ENCODE data around the gene MME.
A peak's percentile ranks its signal among the peaks of the same experiment; 100 is the strongest.
"Not testable (repeated sequence)": the region's sequence is repeated elsewhere in the genome, so short reads cannot be mapped to it uniquely, and the experiment has no call there.

MME gene

DNA sequence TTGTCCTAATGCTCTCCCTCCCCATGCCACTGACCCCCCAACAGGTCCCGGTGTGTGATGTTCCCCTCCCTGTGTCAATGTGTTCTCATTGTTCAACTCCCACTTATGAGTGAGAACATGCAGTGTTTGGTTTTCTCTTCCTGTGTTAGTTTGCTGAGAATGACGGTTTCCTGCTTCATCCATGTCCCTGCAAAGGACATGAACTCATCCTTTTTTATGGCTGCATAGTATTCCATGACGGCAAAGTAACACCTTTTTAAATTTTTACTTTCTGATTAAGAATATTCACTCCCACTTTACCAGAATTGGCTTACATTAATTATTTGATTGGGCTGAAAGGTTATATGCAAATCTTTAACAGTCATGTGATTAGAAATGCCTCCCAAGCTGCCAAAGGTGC lies 135.9 kb downstream of the MME start:
- not testable (repeated sequence) for H2AK5ac ChIP-seq (ENCODE audit: low read length, severe bottlenecking); H3K9ac ChIP-seq (ENCODE audit: low read length)

DNA sequence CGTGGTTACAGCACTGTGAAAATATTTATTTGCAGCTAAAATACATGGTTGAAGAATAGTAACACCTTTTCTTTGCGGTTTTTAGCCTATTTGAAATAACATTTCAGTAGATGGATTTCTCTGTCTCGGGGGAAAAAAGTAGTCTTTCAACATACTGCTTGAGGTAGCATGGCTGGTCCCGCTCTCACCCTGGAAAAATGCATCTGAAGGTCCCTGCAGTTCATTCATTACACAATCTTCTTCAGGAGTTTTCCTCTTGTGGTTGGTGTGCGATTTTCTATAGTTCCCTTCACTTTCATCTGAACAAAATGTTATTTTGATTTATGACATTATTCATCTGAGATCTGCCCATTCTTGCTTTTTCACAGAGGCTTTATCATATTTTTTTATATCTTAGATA lies 137.5 kb downstream of the MME start:
- no peak overlapping the region for H3K18ac ChIP-seq (ENCODE audit: low read depth in 1 of 2, low read length in 2 of 2)
- peak; percentile 32 for DNase-seq
- no peak overlapping the region for H4K8ac ChIP-seq (ENCODE audit: low read length)
- no peaks in the 10 kb centered on the region for H3K36me3 ChIP-seq (ENCODE audit: control insufficient read depth in 1 of 2, insufficient read depth in 2 of 2, low read depth in 1 of 2, low read length in 2 of 2)
- H2BK15ac ChIP-seq (ENCODE audit: low read depth, poor library complexity, severe bottlenecking): no peak overlapping the region
- H2BK120ac ChIP-seq (ENCODE audit: low read depth, low read length): no peak overlapping the region
- H3K9ac ChIP-seq (ENCODE audit: low read length): no peak overlapping the region
- no peak overlapping the region for H2BK12ac ChIP-seq (ENCODE audit: low read length in 2 of 2)
- peaks cover 3% of the 10 kb centered on the region for H3K9me3 ChIP-seq (ENCODE audit: control insufficient read depth, low read length)
- no peak overlapping the region for H3K4me2 ChIP-seq (ENCODE audit: low read length, poor library complexity, severe bottlenecking)
- WGBS: 80% methylated on average over 3 of the region's 5 CpGs
- no peak overlapping the region for H2AFZ ChIP-seq (ENCODE audit: low read depth, low read length)
- no peak overlapping the region for H3K23ac ChIP-seq (ENCODE audit: low read length in 2 of 2)
- no peak overlapping the region for H3K4ac ChIP-seq (ENCODE audit: low read depth in 1 of 2, low read length in 2 of 2)
- H3K4me1 ChIP-seq (ENCODE audit: control insufficient read depth, insufficient read depth, low read depth, low read length): no peaks in the 10 kb centered on the region
- no peaks in the 10 kb centered on the region for H3K27me3 ChIP-seq (ENCODE audit: control insufficient read depth in 1 of 2, insufficient read depth in 1 of 2, low read length in 2 of 2)
- no peak overlapping the region for H2BK5ac ChIP-seq (ENCODE audit: low read depth, low read length, poor library complexity, severe bottlenecking)
- no peak overlapping the region for H2AK5ac ChIP-seq (ENCODE audit: low read length, severe bottlenecking)
- no peak overlapping the region for H4K91ac ChIP-seq (ENCODE audit: low read length)
- no peak overlapping the region for H3K27ac ChIP-seq (ENCODE audit: low read length, poor library complexity, severe bottlenecking)
- no peaks in the 10 kb centered on the region for H3K79me1 ChIP-seq (replicated peaks; ENCODE audit: low read length, poor library complexity, severe bottlenecking)
- H3K4me3 ChIP-seq (ENCODE audit: insufficient read depth in 1 of 2, low read depth in 1 of 2, low read length in 2 of 2): no peak overlapping the region
- no peak overlapping the region for H3K14ac ChIP-seq (ENCODE audit: low read length in 2 of 2)

More for the DNA sequence above, 135.9 kb downstream of the MME start:
- not testable (repeated sequence) for H3K36me3 ChIP-seq (ENCODE audit: control insufficient read depth in 1 of 2, insufficient read depth in 2 of 2, low read depth in 1 of 2, low read length in 2 of 2); H2BK12ac ChIP-seq (ENCODE audit: low read length in 2 of 2); H3K4me2 ChIP-seq (ENCODE audit: low read length, poor library complexity, severe bottlenecking); H3K27me3 ChIP-seq (ENCODE audit: control insufficient read depth in 1 of 2, insufficient read depth in 1 of 2, low read length in 2 of 2); H2BK120ac ChIP-seq (ENCODE audit: low read depth, low read length); H2BK5ac ChIP-seq (ENCODE audit: low read depth, low read length, poor library complexity, severe bottlenecking); H2BK15ac ChIP-seq (ENCODE audit: low read depth, poor library complexity, severe bottlenecking); H4K8ac ChIP-seq (ENCODE audit: low read length); H3K79me1 ChIP-seq (replicated peaks; ENCODE audit: low read length, poor library complexity, severe bottlenecking); H3K4me1 ChIP-seq (ENCODE audit: control insufficient read depth, insufficient read depth, low read depth, low read length); H4K91ac ChIP-seq (ENCODE audit: low read length); H3K27ac ChIP-seq (ENCODE audit: low read length, poor library complexity, severe bottlenecking); H3K4me3 ChIP-seq (ENCODE audit: insufficient read depth in 1 of 2, low read depth in 1 of 2, low read length in 2 of 2); H3K23ac ChIP-seq (ENCODE audit: low read length in 2 of 2); H3K4ac ChIP-seq (ENCODE audit: low read depth in 1 of 2, low read length in 2 of 2); H3K18ac ChIP-seq (ENCODE audit: low read depth in 1 of 2, low read length in 2 of 2); DNase-seq; H2AFZ ChIP-seq (ENCODE audit: low read depth, low read length); H3K9me3 ChIP-seq (ENCODE audit: control insufficient read depth, low read length); H3K14ac ChIP-seq (ENCODE audit: low read length in 2 of 2)
- 75% methylated on average over 3 of the region's 3 CpGs for WGBS

DNA sequence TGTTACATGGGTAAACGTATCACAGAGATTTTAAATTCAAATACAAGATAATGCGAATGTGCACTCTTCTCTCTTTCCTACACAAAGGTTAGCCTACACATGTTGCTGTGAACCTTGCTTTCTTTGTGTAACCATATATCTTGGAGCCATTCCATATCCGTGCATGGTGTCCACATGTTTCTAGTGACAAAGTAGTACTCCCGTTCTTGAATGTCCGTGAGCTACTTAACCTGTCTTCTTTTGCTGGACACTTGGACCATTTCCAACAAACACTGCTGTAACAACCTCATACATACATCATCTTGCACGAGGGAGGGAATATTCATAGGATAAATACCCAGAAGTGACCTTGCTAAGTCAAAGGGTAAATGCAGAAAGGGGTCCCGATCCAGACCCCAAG lies 138.3 kb downstream of the MME start:
- no peak overlapping the region for H3K4me3 ChIP-seq (ENCODE audit: insufficient read depth in 1 of 2, low read depth in 1 of 2, low read length in 2 of 2)
- no peak for DNase-seq
- 95% methylated on average over 7 of the region's 7 CpGs for WGBS
- no peak overlapping the region for H2BK120ac ChIP-seq (ENCODE audit: low read depth, low read length)
- H3K14ac ChIP-seq (ENCODE audit: low read length in 2 of 2): no peak overlapping the region
- no peak overlapping the region for H3K4ac ChIP-seq (ENCODE audit: low read depth in 1 of 2, low read length in 2 of 2)
- no peak overlapping the region for H2BK5ac ChIP-seq (ENCODE audit: low read depth, low read length, poor library complexity, severe bottlenecking)
- peaks cover 3% of the 10 kb centered on the region for H3K9me3 ChIP-seq (ENCODE audit: control insufficient read depth, low read length)
- H3K79me1 ChIP-seq (replicated peaks; ENCODE audit: low read length, poor library complexity, severe bottlenecking): no peaks in the 10 kb centered on the region
- H3K18ac ChIP-seq (ENCODE audit: low read depth in 1 of 2, low read length in 2 of 2): no peak overlapping the region
- no peak overlapping the region for H2BK15ac ChIP-seq (ENCODE audit: low read depth, poor library complexity, severe bottlenecking)
- H3K36me3 ChIP-seq (ENCODE audit: control insufficient read depth in 1 of 2, insufficient read depth in 2 of 2, low read depth in 1 of 2, low read length in 2 of 2): no peaks in the 10 kb centered on the region
- H3K27me3 ChIP-seq (ENCODE audit: control insufficient read depth in 1 of 2, insufficient read depth in 1 of 2, low read length in 2 of 2): no peaks in the 10 kb centered on the region
- H2AK5ac ChIP-seq (ENCODE audit: low read length, severe bottlenecking): no peak overlapping the region
- no peak overlapping the region for H3K4me2 ChIP-seq (ENCODE audit: low read length, poor library complexity, severe bottlenecking)
- H2BK12ac ChIP-seq (ENCODE audit: low read length in 2 of 2): no peak overlapping the region
- H2AFZ ChIP-seq (ENCODE audit: low read depth, low read length): no peak overlapping the region
- no peak overlapping the region for H3K9ac ChIP-seq (ENCODE audit: low read length)
- no peak overlapping the region for H4K91ac ChIP-seq (ENCODE audit: low read length)
- no peaks in the 10 kb centered on the region for H3K4me1 ChIP-seq (ENCODE audit: control insufficient read depth, insufficient read depth, low read depth, low read length)
- no peak overlapping the region for H3K27ac ChIP-seq (ENCODE audit: low read length, poor library complexity, severe bottlenecking)
- H4K8ac ChIP-seq (ENCODE audit: low read length): no peak overlapping the region
- no peak overlapping the region for H3K23ac ChIP-seq (ENCODE audit: low read length in 2 of 2)

DNA sequence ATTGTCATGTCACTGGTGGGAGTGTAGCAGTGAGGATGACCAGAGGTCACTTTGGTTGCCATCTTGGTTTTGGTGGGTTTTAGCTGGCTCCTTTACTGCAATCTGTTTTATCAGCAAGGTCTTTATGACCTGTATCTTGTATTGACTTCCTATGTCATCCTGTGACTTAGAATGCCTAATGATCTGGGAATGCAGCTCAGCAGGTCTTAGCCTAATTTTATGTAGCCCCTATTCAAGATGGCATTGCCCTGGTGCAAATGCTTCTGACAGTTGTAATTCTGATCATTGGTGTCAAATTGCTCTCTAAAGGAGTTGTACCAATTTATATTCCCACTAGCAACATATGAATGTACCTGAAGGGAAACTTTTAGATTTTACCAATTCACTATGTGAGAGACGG lies 139.0 kb downstream of the MME start:
- no peak overlapping the region for H3K27ac ChIP-seq (ENCODE audit: low read length, poor library complexity, severe bottlenecking)
- H3K36me3 ChIP-seq (ENCODE audit: control insufficient read depth in 1 of 2, insufficient read depth in 2 of 2, low read depth in 1 of 2, low read length in 2 of 2): no peaks in the 10 kb centered on the region
- H2AK5ac ChIP-seq (ENCODE audit: low read length, severe bottlenecking): no peak overlapping the region
- no peak overlapping the region for H3K4ac ChIP-seq (ENCODE audit: low read depth in 1 of 2, low read length in 2 of 2)
- H2BK5ac ChIP-seq (ENCODE audit: low read depth, low read length, poor library complexity, severe bottlenecking): no peak overlapping the region
- no peak overlapping the region for H2BK15ac ChIP-seq (ENCODE audit: low read depth, poor library complexity, severe bottlenecking)
- H3K14ac ChIP-seq (ENCODE audit: low read length in 2 of 2): no peak overlapping the region
- no peak overlapping the region for H4K8ac ChIP-seq (ENCODE audit: low read length)
- H3K4me2 ChIP-seq (ENCODE audit: low read length, poor library complexity, severe bottlenecking): no peak overlapping the region
- no peak overlapping the region for H4K91ac ChIP-seq (ENCODE audit: low read length)
- no peak overlapping the region for H3K4me3 ChIP-seq (ENCODE audit: insufficient read depth in 1 of 2, low read depth in 1 of 2, low read length in 2 of 2)
- no peak overlapping the region for H2AFZ ChIP-seq (ENCODE audit: low read depth, low read length)
- H3K9me3 ChIP-seq (ENCODE audit: control insufficient read depth, low read length): peaks cover 5% of the 10 kb centered on the region
- no peaks in the 10 kb centered on the region for H3K27me3 ChIP-seq (ENCODE audit: control insufficient read depth in 1 of 2, insufficient read depth in 1 of 2, low read length in 2 of 2)
- WGBS: no CpG with 5 or more reads among the region's 1 CpG
- no peak overlapping the region for H3K23ac ChIP-seq (ENCODE audit: low read length in 2 of 2)
- DNase-seq: no peak
- H3K4me1 ChIP-seq (ENCODE audit: control insufficient read depth, insufficient read depth, low read depth, low read length): no peaks in the 10 kb centered on the region
- no peak overlapping the region for H2BK12ac ChIP-seq (ENCODE audit: low read length in 2 of 2)
- H3K79me1 ChIP-seq (replicated peaks; ENCODE audit: low read length, poor library complexity, severe bottlenecking): no peaks in the 10 kb centered on the region
- H3K18ac ChIP-seq (ENCODE audit: low read depth in 1 of 2, low read length in 2 of 2): no peak overlapping the region
- H3K9ac ChIP-seq (ENCODE audit: low read length): no peak overlapping the region
- no peak overlapping the region for H2BK120ac ChIP-seq (ENCODE audit: low read depth, low read length)

All from mesenchymal stem cell (in vitro differentiated cells and primary cell).